HCT116 (cell line): ENCODE data around the gene STK11. TPM values are rescaled to one million over a fixed set of nuclear protein-coding genes. Genes with fewer than 3 reads are reported as not detected.

ENCODE experiments used
- ATAC-seq: fragments of 200-7000 bp; cut with Tn5 transposase; 2 replicates; pipeline ENCODE4 v1.9.1; 2020; ENCODE audit warnings: mild to moderate bottlenecking, moderate library complexity
- BruUV-seq: library from RNA; stranded (reverse); fragments of 400-500 nt; replicated peaks from 2 replicates; lab custom pipeline; 2021; lab: Mats Ljungman, UMichigan
- CTCF ChIA-PET: fragments of 300-600 bp; sonication (Branson Sonifier 250); formaldehyde crosslinking; loops from one replicate; lab custom pipeline; 2021; ENCODE audit warnings: antibody characterized with exemption; lab: Charles Lee
- POLR2A ChIA-PET: fragments of 300-600, 350-600 bp; sonication (Branson Sonifier 250); formaldehyde crosslinking; loops from one replicate; lab custom pipeline; 2021; ENCODE audit warnings: antibody characterized with exemption; lab: Charles Lee
- RAD21 ChIA-PET, 2 experiments: fragments of 300-600 bp; sonication (Branson Sonifier 250); formaldehyde crosslinking; loops; one replicate each; lab custom pipeline; 2023; ENCODE audit warnings: low total read pairs in 2 of 2; ENCODE audit not compliant: uncharacterized antibody in 2 of 2, unreplicated experiment in 2 of 2, low non-redundant PET in 1 of 2; lab: Charles Lee
- DNase-seq: peaks from one replicate; pipeline ENCODE4 v3.0.0-alpha.2; 2010; ENCODE audit warnings: low read depth, low spot score
- H2AFZ ChIP-seq: fragments of 200-600 bp; shearing (Covaris generic), sonication (generic); 2 replicates; pipeline ENCODE4 v1.6.1; 2017; ENCODE audit warnings: low read depth, mixed run types, mixed read lengths, antibody characterized with exemption, low read length; ENCODE audit not compliant: poor library complexity, severe bottlenecking
- H3K27ac ChIP-seq: 2 replicates; pipeline ENCODE4 v1.5.1; 2012; ENCODE audit warnings: low read depth, low read length
- H3K27me3 ChIP-seq: fragments of 200-600 bp; sonication (generic); 2 replicates; pipeline ENCODE4 v1.6.1; 2016; ENCODE audit warnings: mixed run types, low read length, mixed read lengths; ENCODE audit not compliant: insufficient read depth
- H3K36me3 ChIP-seq, 2 experiments: fragments of 200-500 bp in 1 of 2; fragments of 200-600 bp in 1 of 2; sonication (Bioruptor generic) in 1 of 2; sonication (generic) in 1 of 2; 2 replicates each; pipeline versions ENCODE4 v1.5.1 to v1.6.1; 2014 to 2016; ENCODE audit warnings: low read length in 2 of 2, inconsistent platforms in 1 of 2, mixed read lengths in 1 of 2, mixed run types in 1 of 2; ENCODE audit not compliant: insufficient read depth in 2 of 2, control insufficient read depth in 1 of 2
- H3K4me1 ChIP-seq, 2 experiments: fragments of 200-600 bp in 1 of 2; sonication (generic) in 1 of 2; 2 replicates each; pipeline versions ENCODE4 v1.5.1 to v1.6.1; 2012 to 2017; ENCODE audit warnings: low read length in 2 of 2, inconsistent platforms in 1 of 2, mild to moderate bottlenecking in 1 of 2, mixed read lengths in 1 of 2, mixed run types in 1 of 2, moderate library complexity in 1 of 2; ENCODE audit not compliant: insufficient read depth in 2 of 2, control insufficient read depth in 1 of 2
- H3K4me2 ChIP-seq: fragments of 200-600 bp; sonication (generic); 2 replicates; pipeline ENCODE4 v1.6.1; 2017; ENCODE audit warnings: mixed run types, low read length, mixed read lengths
- H3K4me3 ChIP-seq, 2 experiments: fragments of 200-600 bp in 1 of 2; sonication (generic) in 1 of 2; replicated peaks in 1 of 2; 2 replicates each; pipeline ENCODE4 v1.5.1; 2011 to 2016; ENCODE audit warnings: low read length in 2 of 2, control low read depth in 1 of 2, low read depth in 1 of 2, mild to moderate bottlenecking in 1 of 2, mixed read lengths in 1 of 2, mixed run types in 1 of 2
- H3K79me2 ChIP-seq: fragments of 200-600 bp; sonication (generic); 2 replicates; pipeline ENCODE4 v1.6.1; 2017; ENCODE audit warnings: mild to moderate bottlenecking, mixed run types, low read length, moderate library complexity, mixed read lengths; ENCODE audit not compliant: insufficient read depth
- H3K9ac ChIP-seq: fragments of 200-600 bp; sonication (generic); 2 replicates; pipeline ENCODE4 v1.6.1; 2016; ENCODE audit warnings: low read length, mixed read lengths
- H3K9me2 ChIP-seq: fragments of 200-600 bp; sonication (generic), shearing (Covaris generic); 2 replicates; pipeline ENCODE4 v1.6.1; 2017; ENCODE audit warnings: mixed run types, mild to moderate bottlenecking, moderate library complexity; ENCODE audit not compliant: insufficient read depth
- H3K9me3 ChIP-seq, 2 experiments: fragments of 200-500 bp in 1 of 2; fragments of 200-600 bp in 1 of 2; sonication (Bioruptor generic) in 1 of 2; sonication (generic) in 1 of 2; 2 replicates each; pipeline ENCODE4 v1.6.1; 2014 to 2017; ENCODE audit warnings: low read length in 2 of 2, mixed read lengths in 2 of 2, inconsistent platforms in 1 of 2, low read depth in 1 of 2, mild to moderate bottlenecking in 1 of 2, mixed run types in 1 of 2, moderate library complexity in 1 of 2; ENCODE audit not compliant: control insufficient read depth in 1 of 2, insufficient read depth in 1 of 2
- H4K20me1 ChIP-seq: fragments of 200-600 bp; sonication (generic), shearing (Covaris generic); 2 replicates; pipeline ENCODE4 v1.6.1; 2017; ENCODE audit warnings: mixed run types, mild to moderate bottlenecking, moderate library complexity; ENCODE audit not compliant: insufficient read depth
- CBX3 ChIP-seq: IDR thresholded peaks from 2 replicates; pipeline ENCODE4 v1.6.1; 2012; ENCODE audit warnings: low read depth
- CTCF ChIP-seq, 3 experiments: fragments of 200-600 bp in 1 of 3; sonication (generic) in 1 of 3; IDR thresholded peaks in 2 of 3; conservative IDR thresholded peaks in 1 of 3; 2 replicates each; pipeline ENCODE4 v1.5.1; 2012 to 2017; ENCODE audit warnings: low read depth in 2 of 3, low read length in 2 of 3, antibody characterized with exemption in 1 of 3, borderline replicate concordance in 1 of 3, control low read depth in 1 of 3, mild to moderate bottlenecking in 1 of 3, mixed read lengths in 1 of 3, mixed run types in 1 of 3, moderate library complexity in 1 of 3; ENCODE audit not compliant: insufficient read depth in 1 of 3
- EGR1 ChIP-seq: IDR thresholded peaks from 2 replicates; pipeline ENCODE4 v1.6.1; 2012; ENCODE audit warnings: low read depth
- ELF1 ChIP-seq: IDR thresholded peaks from 2 replicates; pipeline ENCODE4 v1.6.1; 2012; ENCODE audit warnings: low read depth, borderline replicate concordance
- EZH2 ChIP-seq: fragments of 200-600 bp; sonication (generic); IDR thresholded peaks from 2 replicates; pipeline ENCODE4 v1.6.1; 2017; ENCODE audit warnings: antibody characterized with exemption, mixed run types
- EZH2phosphoT487 ChIP-seq: fragments of 200-600 bp; IDR thresholded peaks from 2 replicates; pipeline ENCODE4 v1.6.1; 2018; ENCODE audit warnings: antibody characterized with exemption, borderline replicate concordance
- JUND ChIP-seq: IDR thresholded peaks from 2 replicates; pipeline ENCODE4 v1.6.1; 2012
- POLR2AphosphoS5 ChIP-seq: IDR thresholded peaks from 2 replicates; pipeline ENCODE4 v1.6.1; 2011; ENCODE audit warnings: mild to moderate bottlenecking, low read depth, low read length, moderate library complexity
- SIN3A ChIP-seq: IDR thresholded peaks from 2 replicates; pipeline ENCODE4 v1.6.1; 2012; ENCODE audit warnings: low read depth
- SP1 ChIP-seq: IDR thresholded peaks from 2 replicates; pipeline ENCODE4 v1.6.1; 2012; ENCODE audit warnings: low read depth
- ZBTB33 ChIP-seq: IDR thresholded peaks from 2 replicates; pipeline ENCODE4 v1.6.1; 2011; ENCODE audit warnings: mild to moderate bottlenecking, low read length, moderate library complexity; ENCODE audit not compliant: insufficient replicate concordance; ENCODE audit errors: extremely low read depth
- ZNF274 ChIP-seq: fragments of 200-500 bp; sonication (Bioruptor generic); IDR thresholded peaks from 2 replicates; pipeline ENCODE4 v1.6.1; 2014; ENCODE audit warnings: mild to moderate bottlenecking, low read depth, low read length, inconsistent platforms
- intact Hi-C: fragments of 100-400 bp; cut with micrococcal nuclease; formaldehyde crosslinking; loops from 2 replicates; pipeline ENCODE4 v1.10.0; 2022
- total RNA-seq: library from RNA; stranded (reverse); gene quantifications from one replicate; pipeline ENCODE4 v1.2.1, GENCODE V29; 2021; ENCODE audit not compliant: unreplicated experiment

The STK11 gene
- total RNA-seq, 1 experiment from 2014 or later = 86.9 TPM

GRCh38 chr19:1258163-1258492, 52.5 kb downstream of the STK11 start:
- DNase-seq (no peak), ATAC-seq (no peak)
- Histone ChIP-seq H3K9me2 (no peaks in the 10 kb centered on the region), H2AFZ (no peak overlapping the region), H3K79me2 (peaks cover 59% of the 10 kb centered on the region), H3K27ac (peak overlapping the region; percentile 90), H4K20me1 (peaks cover 3% of the 10 kb centered on the region; the same call in 1 of the 2 replicates), H3K36me3 (peaks cover 24 to 43% of the 10 kb centered on the region in 2 experiments), H3K9ac (peak overlapping the region; percentile 65), H3K4me2 (peak overlapping the region; percentile 76), H3K4me1 (peaks cover 47 to 94% of the 10 kb centered on the region in 2 experiments), H3K27me3 (no peaks in the 10 kb centered on the region), H3K4me3 (no peak overlapping the region), H3K9me3 (no peaks in the 10 kb centered on the region)
- intact Hi-C loops = no loop called here
- ChIA-PET RAD21 (interaction anchor here in 1 of 2 experiments (1.0 kb wide), 1 partner anchor 8 kb away, joined by 6 read pairs; no protein-coding TSS in a partner anchor), POLR2A (interaction anchor here (1.6 to 4.4 kb wide), 2 partner anchors 11 to 16 kb away, joined by 5 to 54 read pairs; partner anchors contain the start of gene CIRBP), CTCF (interaction anchor here (1.9 kb wide), 1 partner anchor 8 kb away, joined by 8 read pairs; no protein-coding TSS in a partner anchor)
- TF ChIP-seq POLR2AphosphoS5 (0 out of 2 replicates have a peak, but pooled peaks have one; percentile 40), EZH2phosphoT487 (no peak)
- BruUV-seq = TSS peak; percentile 29

- RAD21 ChIA-PET = no interaction called here
These were observed 53.2 kb downstream of the STK11 start for GRCh38 chr19:1258707-1259205.

More at GRCh38 chr19:1258707-1259205, 53.2 kb downstream of the STK11 start:
- Histone ChIP-seq H3K9ac (peak overlapping the region; percentile 65), H3K79me2 (peaks cover 53% of the 10 kb centered on the region), H3K36me3 (peaks cover 23 to 37% of the 10 kb centered on the region in 2 experiments), H3K9me2 (no peaks in the 10 kb centered on the region), H4K20me1 (no peaks in the 10 kb centered on the region; the same call in 1 of the 2 replicates), H3K27me3 (no peaks in the 10 kb centered on the region)
- no peak for ATAC-seq
- TF ChIP-seq POLR2AphosphoS5 (no peak), ELF1 (no peak), ZBTB33 (no peak), JUND (no peak), CTCF (IDR thresholded peaks at IDR 0.05 in 2 of 3, conservative IDR thresholded peaks at IDR 0.05 in 1 of 3; ENCODE audit: borderline replicate concordance in 1 of 3, insufficient read depth in 1 of 3, low read depth in 2 of 3, low read length in 2 of 3) (no peak), SP1 (no peak), EZH2 (no peak), SIN3A (no peak), EGR1 (no peak), CBX3 (no peak), ZNF274 (no peak)
- TF ChIP-seq, all 23 proteins: peak for 0
- CTCF ChIA-PET = interaction anchor here (1.9 kb wide), 1 partner anchor 7 kb away, joined by 8 read pairs; no protein-coding TSS in a partner anchor
- Histone ChIP-seq H3K9me3 (no peaks in the 10 kb centered on the region), H3K4me1 (peaks cover 45 to 94% of the 10 kb centered on the region in 2 experiments), H2AFZ (no peak overlapping the region), H3K27ac (peak overlapping the region; percentile 90), H3K4me3 (peak overlapping the region; percentile 31 to 41; a peak in 3 of 4 replicates), H3K4me2 (peak overlapping the region; percentile 76)
- BruUV-seq = no TSS peak
- POLR2A ChIA-PET = interaction anchor here (1.6 to 4.4 kb wide), 2 partner anchors 11 to 15 kb away, joined by 5 to 54 read pairs; partner anchors contain the start of gene CIRBP
- intact Hi-C loops = no loop called here
- no peak for DNase-seq
